Neuronal stem cell (in vitro differentiated cells): ENCODE measurements around the gene PCGF3.
"Not testable (repeated sequence)": the region's sequence is repeated elsewhere in the genome, so short reads cannot be mapped to it uniquely, and the experiment has no call there.

Source experiments
- DNase-seq: peaks from one replicate; pipeline ENCODE4 v3.0.0-alpha.2; 2013; ENCODE audit warnings: low spot score
- H2AFZ ChIP-seq: one replicate; pipeline ENCODE4 v1.6.1; 2013; ENCODE audit warnings: mild to moderate bottlenecking, low read length, inconsistent platforms
- H2AK5ac ChIP-seq: 2 replicates; pipeline ENCODE4 v1.6.1; 2013; ENCODE audit warnings: low read depth, mild to moderate bottlenecking, inconsistent platforms, low read length, moderate library complexity, mixed read lengths
- H2BK120ac ChIP-seq: 2 replicates; pipeline ENCODE4 v1.6.1; 2013; ENCODE audit warnings: low read depth, mild to moderate bottlenecking, inconsistent platforms, low read length, moderate library complexity, mixed read lengths
- H2BK12ac ChIP-seq: one replicate; pipeline ENCODE4 v1.6.1; 2013; ENCODE audit warnings: low read length, inconsistent platforms
- H2BK15ac ChIP-seq: 2 replicates; pipeline ENCODE4 v1.6.1; 2013; ENCODE audit warnings: mild to moderate bottlenecking, low read length, inconsistent platforms, mixed read lengths
- H2BK5ac ChIP-seq: one replicate; pipeline ENCODE4 v1.6.1; 2013; ENCODE audit warnings: inconsistent platforms, mild to moderate bottlenecking, low read length, moderate library complexity
- H3K14ac ChIP-seq: one replicate; pipeline ENCODE4 v1.6.1; 2013; ENCODE audit warnings: low read length, inconsistent platforms
- H3K18ac ChIP-seq: 2 replicates; pipeline ENCODE4 v1.6.1; 2013; ENCODE audit warnings: low read length, inconsistent platforms
- H3K23ac ChIP-seq: 2 replicates; pipeline ENCODE4 v1.6.1; 2013; ENCODE audit warnings: low read depth, mild to moderate bottlenecking, mixed read lengths, low read length, inconsistent platforms; ENCODE audit not compliant: poor library complexity
- H3K27ac ChIP-seq: replicated peaks from 3 replicates; pipeline ENCODE4 v1.5.1; 2013; ENCODE audit warnings: low read length, inconsistent platforms
- H3K27me3 ChIP-seq, 3 experiments: 2 replicates each; pipeline ENCODE4 v1.6.1; 2013; ENCODE audit warnings: low read length in 3 of 3, mild to moderate bottlenecking in 2 of 3, inconsistent platforms in 1 of 3, low read depth in 1 of 3, mixed read lengths in 1 of 3, moderate library complexity in 1 of 3; ENCODE audit not compliant: control insufficient read depth in 3 of 3, insufficient read depth in 3 of 3
- H3K36me3 ChIP-seq, 2 donors: replicated peaks in 1 of 2; 2 replicates each; pipeline ENCODE4 v1.6.1; 2013; ENCODE audit warnings: low read length in 2 of 2; ENCODE audit not compliant: control insufficient read depth in 2 of 2, insufficient read depth in 2 of 2
- H3K4ac ChIP-seq: 2 replicates; pipeline ENCODE4 v1.6.1; 2013; ENCODE audit warnings: inconsistent platforms, mild to moderate bottlenecking, low read length, moderate library complexity
- H3K4me1 ChIP-seq, 2 donors: 1 replicate in 1 of 2; 2 replicates in 1 of 2; pipeline ENCODE4 v1.6.1; 2013; ENCODE audit warnings: low read length in 2 of 2, low read depth in 1 of 2; ENCODE audit not compliant: control insufficient read depth in 2 of 2, insufficient read depth in 1 of 2
- H3K4me2 ChIP-seq: one replicate; pipeline ENCODE4 v1.6.1; 2013; ENCODE audit warnings: mild to moderate bottlenecking, low read length, inconsistent platforms; ENCODE audit not compliant: insufficient read depth, poor library complexity, severe bottlenecking
- H3K4me3 ChIP-seq, 2 donors: 2 replicates each; pipeline ENCODE4 v1.5.1; 2013; ENCODE audit warnings: low read length in 2 of 2, mild to moderate bottlenecking in 2 of 2, inconsistent platforms in 1 of 2, moderate library complexity in 1 of 2
- H3K79me1 ChIP-seq: one replicate; pipeline ENCODE4 v1.6.1; 2013; ENCODE audit warnings: low read depth, mild to moderate bottlenecking, inconsistent platforms, low read length, moderate library complexity
- H3K9ac ChIP-seq: one replicate; pipeline ENCODE4 v1.6.1; 2013; ENCODE audit warnings: mild to moderate bottlenecking, low read depth, low read length, inconsistent platforms; ENCODE audit not compliant: poor library complexity
- H3K9me3 ChIP-seq, 2 donors: replicated peaks in 1 of 2; 2 replicates each; pipeline versions ENCODE3 to v1.6.1; 2013; ENCODE audit warnings: low read length in 2 of 2, mild to moderate bottlenecking in 2 of 2, inconsistent platforms in 1 of 2, low read depth in 1 of 2, mixed read lengths in 1 of 2, moderate library complexity in 1 of 2; ENCODE audit not compliant: control insufficient read depth in 2 of 2, insufficient read depth in 1 of 2
- H4K8ac ChIP-seq: one replicate; pipeline ENCODE4 v1.6.1; 2013; ENCODE audit warnings: low read depth, mild to moderate bottlenecking, inconsistent platforms, low read length, moderate library complexity
- H4K91ac ChIP-seq: one replicate; pipeline ENCODE4 v1.6.1; 2013; ENCODE audit warnings: low read length, low read depth, mild to moderate bottlenecking, inconsistent platforms; ENCODE audit not compliant: poor library complexity
- WGBS, 2 donors: extraction: QIAGEN DNeasy Blood & Tissue Kit; methylation state at CpG; one replicate each; pipeline ENCODE4 v1.1.7; 2013; ENCODE audit warnings: missing lambda C conversion rate in 2 of 2, mixed read lengths in 1 of 2; ENCODE audit not compliant: insufficient read length in 2 of 2, insufficient replicate concordance in 1 of 2; ENCODE audit errors: extremely low coverage in 2 of 2; 5-methylcytosine and 5-hydroxymethylcytosine counted together

Gene PCGF3

GRCh38 chr4:706083-706633 lies 526 bp downstream of the PCGF3 start:
- not testable (repeated sequence) for H2BK12ac ChIP-seq, DNase-seq, H3K27ac ChIP-seq, H3K27me3 ChIP-seq, H4K91ac ChIP-seq, H3K4me1 ChIP-seq, H4K8ac ChIP-seq
- Histone ChIP-seq H2BK15ac (peak overlapping the region; percentile 44), H3K79me1 (peaks cover 16% of the 10 kb centered on the region), H3K4me3 (peak overlapping the region; percentile 94 to 98), H2BK5ac (peak overlapping the region; percentile 97), H3K9me3 (peaks cover 6 to 31% of the 10 kb centered on the region in 2 donors), H3K14ac (peak overlapping the region; percentile 83), H3K4me2 (peak overlapping the region; percentile 53), H2AFZ (peak overlapping the region; percentile 95), H2BK120ac (peak overlapping the region; percentile 83), H3K9ac (peak overlapping the region; percentile 98), H2AK5ac (peak overlapping the region; percentile 82), H3K36me3 (peaks cover 6 to 32% of the 10 kb centered on the region in 2 donors), H3K23ac (peak overlapping the region; percentile 8), H3K18ac (peak overlapping the region; percentile 98), H3K4ac (peak overlapping the region; percentile 12)
- no CpG with 5 or more reads among the region's 21 CpGs for WGBS, 2 donors

DNA sequence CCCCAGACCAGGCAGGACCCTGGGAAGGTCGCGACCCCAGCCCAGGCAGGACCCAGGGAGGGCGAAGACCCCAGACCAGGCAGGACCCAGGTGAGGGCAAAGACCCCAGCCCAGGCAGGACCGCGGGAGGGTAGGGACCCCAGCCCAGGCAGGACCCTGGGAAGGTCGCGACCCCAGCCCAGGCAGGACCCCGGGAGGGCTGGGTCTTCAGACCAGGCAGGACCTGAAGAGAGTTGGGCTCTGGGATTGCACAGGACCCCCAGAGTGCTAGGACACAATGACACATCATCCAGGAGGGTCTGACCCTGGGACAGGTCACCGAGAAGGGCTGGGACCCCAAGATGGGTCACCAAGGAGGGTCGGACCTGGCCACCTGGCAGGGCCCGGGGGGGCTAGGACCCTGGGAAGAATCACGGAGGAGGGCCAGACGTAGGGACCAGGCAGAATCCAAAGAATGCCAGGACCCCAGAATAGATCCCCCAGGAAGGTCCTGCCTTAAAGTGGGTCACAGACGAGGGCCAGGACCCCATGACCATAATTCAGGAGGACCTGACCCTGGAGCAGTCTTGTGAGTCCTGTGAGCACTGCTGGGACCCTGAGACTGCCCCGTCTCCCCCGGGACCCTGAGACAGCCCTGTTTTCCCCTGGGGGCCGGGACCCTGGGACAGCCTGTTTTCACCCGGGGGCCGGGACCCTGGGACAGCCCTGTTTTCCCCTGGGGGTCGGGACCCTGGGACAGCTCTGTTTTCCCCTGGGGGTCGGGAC lies 1.4 kb downstream of the PCGF3 start:
- no CpG with 5 or more reads among the region's 21 CpGs for WGBS, 2 donors
- Histone ChIP-seq H2BK120ac (no peak overlapping the region), H2BK5ac (peak overlapping the region; percentile 91)

GRCh38 chr4:707929-708630 lies 2.4 kb downstream of the PCGF3 start:
- Histone ChIP-seq H3K9me3 (peaks cover 6 to 31% of the 10 kb centered on the region in 2 donors), H3K4me1 (peaks cover 6 to 9% of the 10 kb centered on the region in 2 donors)

More for the DNA sequence above, 1.4 kb downstream of the PCGF3 start:
- Histone ChIP-seq H3K27me3 (peaks cover 0 to 2% (median 0%) of the 10 kb centered on the region in 3 experiments), H4K91ac (no peak overlapping the region), H3K36me3 (peaks cover 6 to 32% of the 10 kb centered on the region in 2 donors), H3K23ac (no peak overlapping the region), H2BK12ac (peak overlapping the region; percentile 70), H3K79me1 (peaks cover 16% of the 10 kb centered on the region), H3K4ac (no peak overlapping the region), H2AFZ (no peak overlapping the region), H3K4me2 (peak overlapping the region; percentile 56), H3K27ac (no peak overlapping the region), H3K18ac (peak overlapping the region; percentile 46), H3K4me3 (peak overlapping the region; percentile 73 to 94), H2AK5ac (no peak overlapping the region), H3K9me3 (peaks cover 6 to 31% of the 10 kb centered on the region in 2 donors), H3K14ac (no peak overlapping the region), H3K9ac (peak overlapping the region; percentile 64), H3K4me1 (peaks cover 6 to 9% of the 10 kb centered on the region in 2 donors), H2BK15ac (no peak overlapping the region), H4K8ac (no peak overlapping the region)
- no peak for DNase-seq

DNA sequence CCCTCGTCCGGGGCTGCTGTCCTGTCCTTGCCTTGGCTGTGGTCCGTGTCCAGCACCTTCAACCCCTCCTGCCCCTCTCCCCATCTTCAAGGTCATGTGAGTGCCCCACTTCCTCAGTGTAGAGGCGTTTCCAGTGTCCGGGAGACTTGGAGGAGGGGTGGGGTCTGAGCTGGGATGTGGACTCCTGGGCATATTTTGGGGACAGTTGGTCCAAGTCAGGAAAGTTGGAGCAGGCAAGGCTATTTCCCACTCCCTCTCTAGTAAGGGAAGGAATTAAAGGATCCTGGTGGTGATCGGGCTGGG lies 3.0 kb downstream of the PCGF3 start:
- peaks cover 0 to 2% (median 0%) of the 10 kb centered on the region in 3 experiments for H3K27me3 ChIP-seq
- H3K23ac ChIP-seq = no peak overlapping the region
- no peak overlapping the region for H3K27ac ChIP-seq
- H3K4ac ChIP-seq = no peak overlapping the region
- H2BK120ac ChIP-seq = no peak overlapping the region
- H3K36me3 ChIP-seq = peaks cover 11 to 42% of the 10 kb centered on the region in 2 donors
- H3K14ac ChIP-seq = no peak overlapping the region
- H3K9ac ChIP-seq = no peak overlapping the region
- H2BK15ac ChIP-seq = no peak overlapping the region
- H3K4me3 ChIP-seq = no peak overlapping the region
- H3K79me1 ChIP-seq = peaks cover 23% of the 10 kb centered on the region
- no peak overlapping the region for H4K8ac ChIP-seq
- H2BK12ac ChIP-seq = no peak overlapping the region
- no peak for DNase-seq
- peaks cover 6 to 31% of the 10 kb centered on the region in 2 donors for H3K9me3 ChIP-seq
- no peak overlapping the region for H2AK5ac ChIP-seq
- H4K91ac ChIP-seq = no peak overlapping the region
- H3K4me1 ChIP-seq = peaks cover 6 to 9% of the 10 kb centered on the region in 2 donors
- H2AFZ ChIP-seq = no peak overlapping the region
- no CpG with 5 or more reads among the region's 6 CpGs for WGBS, 2 donors
- no peak overlapping the region for H3K18ac ChIP-seq
- H2BK5ac ChIP-seq = no peak overlapping the region
- no peak overlapping the region for H3K4me2 ChIP-seq

More at GRCh38 chr4:707929-708630, 2.4 kb downstream of the PCGF3 start:
- H3K18ac ChIP-seq = no peak overlapping the region
- H3K27me3 ChIP-seq = peaks cover 0 to 2% (median 0%) of the 10 kb centered on the region in 3 experiments
- DNase-seq = no peak
- H2AFZ ChIP-seq = no peak overlapping the region
- no peak overlapping the region for H3K14ac ChIP-seq
- H2BK120ac ChIP-seq = no peak overlapping the region
- no peak overlapping the region for H3K27ac ChIP-seq
- no peak overlapping the region for H2BK5ac ChIP-seq
- no peak overlapping the region for H4K8ac ChIP-seq
- H3K4me2 ChIP-seq = peak overlapping the region; percentile 14
- no peak overlapping the region for H4K91ac ChIP-seq
- H3K23ac ChIP-seq = no peak overlapping the region
- no peak overlapping the region for H2BK15ac ChIP-seq
- no peak overlapping the region for H2AK5ac ChIP-seq
- no CpG with 5 or more reads among the region's 11 CpGs for WGBS, 2 donors
- H3K4ac ChIP-seq = no peak overlapping the region
- no peak overlapping the region for H3K9ac ChIP-seq
- no peak overlapping the region for H2BK12ac ChIP-seq
- H3K36me3 ChIP-seq = peaks cover 6 to 37% of the 10 kb centered on the region in 2 donors
- H3K79me1 ChIP-seq = peaks cover 18% of the 10 kb centered on the region
- no peak overlapping the region for H3K4me3 ChIP-seq
